Neuron (in vitro differentiated cells): ENCODE results near the gene SLC9C2.
"Not testable (repeated sequence)": the region's sequence is repeated elsewhere in the genome, so short reads cannot be mapped to it uniquely, and the experiment has no call there.

ENCODE experiments used
- H2AFZ ChIP-seq: one replicate; pipeline ENCODE4 v1.6.1; 2013; ENCODE audit warnings: low read depth, mild to moderate bottlenecking, inconsistent platforms, low read length, moderate library complexity
- H3K27me3 ChIP-seq: one replicate; pipeline ENCODE4 v1.6.1; 2013; ENCODE audit warnings: low read length; ENCODE audit not compliant: insufficient read depth
- H3K36me3 ChIP-seq: one replicate; pipeline ENCODE4 v1.6.1; 2013; ENCODE audit warnings: low read length; ENCODE audit not compliant: insufficient read depth
- H3K4me1 ChIP-seq: one replicate; pipeline ENCODE4 v1.6.1; 2013; ENCODE audit warnings: low read length; ENCODE audit not compliant: insufficient read depth
- H3K4me3 ChIP-seq: 2 replicates; pipeline ENCODE4 v1.5.1; 2013; ENCODE audit warnings: mild to moderate bottlenecking, low read length, moderate library complexity
- H3K9me3 ChIP-seq: one replicate; pipeline ENCODE4 v1.6.1; 2013; ENCODE audit warnings: low read length

SLC9C2 gene

GRCh38 chr1:173532237-173532636, 70.6 kb downstream of the SLC9C2 start:
- Histone ChIP-seq H3K9me3 (no peaks in the 10 kb centered on the region), H3K4me3 (no peak overlapping the region), H3K36me3 (no peaks in the 10 kb centered on the region), H3K4me1 (peaks cover 15% of the 10 kb centered on the region), H3K27me3 (no peaks in the 10 kb centered on the region), H2AFZ (no peak overlapping the region)

DNA sequence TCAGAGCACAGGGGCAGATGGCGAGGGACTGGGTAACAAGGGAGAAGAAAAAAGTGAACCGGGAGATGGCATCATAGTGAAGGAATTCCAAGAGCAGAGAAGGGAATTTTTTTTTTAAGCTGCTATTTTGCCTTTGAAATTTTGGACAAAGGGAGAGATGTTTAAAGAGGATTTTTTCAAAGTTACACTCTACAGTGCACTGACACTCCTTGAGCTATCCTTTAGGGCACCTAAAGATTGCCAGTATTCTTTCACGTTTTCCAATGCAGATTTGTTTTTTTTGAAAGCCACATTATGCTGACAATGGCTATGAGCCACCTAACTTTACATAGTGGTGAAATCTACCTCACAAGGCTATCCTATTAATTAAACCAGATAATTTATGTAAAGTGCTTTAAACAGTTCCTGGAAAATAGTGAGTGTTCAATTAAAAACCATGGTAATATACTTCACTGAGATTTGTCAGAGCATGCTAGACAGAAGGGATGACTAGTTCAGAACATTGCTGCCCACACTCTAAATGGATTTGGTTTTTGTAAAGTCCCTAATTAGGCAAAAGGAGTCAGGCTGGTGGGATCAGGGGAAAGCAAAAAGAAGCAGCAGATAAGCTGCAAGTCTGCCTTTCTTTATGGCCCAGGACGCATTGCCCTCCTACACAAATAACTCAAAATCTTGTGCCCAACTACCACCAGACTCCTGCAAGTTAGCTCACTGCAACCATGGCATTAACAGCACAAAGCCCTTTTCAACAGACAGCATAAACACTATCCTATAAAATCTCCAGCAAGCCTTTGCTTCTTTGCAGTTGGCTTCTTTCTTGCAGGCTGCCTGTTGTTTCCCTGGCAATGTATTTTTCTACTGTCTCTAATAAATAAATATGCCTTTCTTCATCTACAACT, 71.8 kb downstream of the SLC9C2 start:
- H3K4me3 ChIP-seq, result no peak overlapping the region
- no peaks in the 10 kb centered on the region for H3K27me3 ChIP-seq
- peaks cover 15% of the 10 kb centered on the region for H3K4me1 ChIP-seq
- no peak overlapping the region for H2AFZ ChIP-seq
- no peaks in the 10 kb centered on the region for H3K36me3 ChIP-seq
- no peaks in the 10 kb centered on the region for H3K9me3 ChIP-seq

- Histone ChIP-seq H2AFZ (no peak overlapping the region), H3K9me3 (no peaks in the 10 kb centered on the region), H3K4me1 (peaks cover 15% of the 10 kb centered on the region), H3K4me3 (no peak overlapping the region), H3K36me3 (no peaks in the 10 kb centered on the region), H3K27me3 (no peaks in the 10 kb centered on the region)
Measured at GRCh38 chr1:173529106-173529505, 73.8 kb downstream of the SLC9C2 start.

DNA sequence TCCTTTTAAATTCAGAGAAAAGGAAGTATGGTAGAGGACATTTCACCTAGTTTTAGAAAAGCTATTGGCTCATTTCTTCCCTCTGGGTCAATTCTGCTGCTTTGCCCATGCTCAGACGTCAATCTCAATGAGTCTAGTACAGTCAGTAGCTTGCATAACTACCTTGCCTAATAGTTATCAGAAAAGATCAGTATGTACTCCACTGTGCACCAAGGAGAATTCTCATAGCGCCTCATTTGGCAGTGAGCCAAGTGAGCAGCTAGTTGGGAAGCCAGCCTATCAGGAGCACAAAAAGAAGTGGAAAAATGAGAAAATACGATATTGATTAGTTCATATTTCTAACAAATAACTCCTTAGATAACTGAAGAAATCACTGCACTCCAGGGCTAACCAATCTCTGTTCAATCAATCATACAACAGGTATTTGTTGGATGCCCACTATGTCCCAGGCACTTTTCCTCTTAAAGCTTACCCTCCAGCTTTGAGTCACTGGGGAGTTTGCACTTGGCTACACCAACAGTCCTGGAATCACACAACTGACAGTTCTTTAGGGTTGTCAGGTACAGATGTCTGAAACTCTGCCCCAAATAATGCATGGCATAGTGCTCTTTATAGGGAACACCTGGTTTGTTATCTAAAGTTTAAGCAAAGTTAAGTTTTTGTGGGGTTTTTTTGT, 75.6 kb downstream of the SLC9C2 start:
- Histone ChIP-seq H2AFZ (no peak overlapping the region), H3K36me3 (no peaks in the 10 kb centered on the region), H3K4me1 (peaks cover 15% of the 10 kb centered on the region), H3K27me3 (no peaks in the 10 kb centered on the region), H3K9me3 (no peaks in the 10 kb centered on the region), H3K4me3 (no peak overlapping the region)

DNA sequence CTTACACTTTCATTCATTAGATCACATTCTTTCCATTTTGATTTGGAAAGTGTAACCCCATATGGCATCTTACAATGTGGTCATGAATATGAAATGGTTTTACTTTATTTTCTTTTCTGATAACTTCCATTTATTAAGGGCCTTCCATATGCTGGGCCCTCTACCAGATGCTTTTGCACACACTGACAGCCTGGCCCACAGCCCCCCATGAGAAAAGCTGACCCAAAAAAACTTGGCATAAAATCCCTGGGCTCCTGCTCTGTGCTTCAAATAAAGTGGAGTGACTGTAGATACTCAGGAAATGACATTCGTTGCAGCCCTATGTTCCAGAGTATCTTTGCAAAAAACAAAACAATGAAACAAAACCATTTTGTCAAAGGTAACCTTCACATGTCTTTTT, 76.9 kb downstream of the SLC9C2 start:
- Histone ChIP-seq H3K27me3 (no peaks in the 10 kb centered on the region), H2AFZ (no peak overlapping the region), H3K36me3 (no peaks in the 10 kb centered on the region), H3K4me3 (no peak overlapping the region), H3K9me3 (no peaks in the 10 kb centered on the region), H3K4me1 (peaks cover 9% of the 10 kb centered on the region)

GRCh38 chr1:173523329-173523728, 79.5 kb downstream of the SLC9C2 start:
- no peak overlapping the region for H2AFZ ChIP-seq

GRCh38 chr1:173520799-173521198, 82.1 kb downstream of the SLC9C2 start:
- no peaks in the 10 kb centered on the region for H3K27me3 ChIP-seq
- H3K9me3 ChIP-seq, result no peaks in the 10 kb centered on the region
- H3K4me3 ChIP-seq, result no peak overlapping the region
- no peaks in the 10 kb centered on the region for H3K36me3 ChIP-seq
- H2AFZ ChIP-seq, result no peak overlapping the region
- peaks cover 11% of the 10 kb centered on the region for H3K4me1 ChIP-seq

More at GRCh38 chr1:173523329-173523728, 79.5 kb downstream of the SLC9C2 start:
- no peaks in the 10 kb centered on the region for H3K27me3 ChIP-seq
- H3K4me1 ChIP-seq, result peaks cover 14% of the 10 kb centered on the region
- H3K9me3 ChIP-seq, result no peaks in the 10 kb centered on the region
- H3K4me3 ChIP-seq, result no peak overlapping the region
- no peaks in the 10 kb centered on the region for H3K36me3 ChIP-seq

GRCh38 chr1:173514503-173514902, 88.4 kb downstream of the SLC9C2 start:
- peaks cover 11% of the 10 kb centered on the region for H3K4me1 ChIP-seq
- not testable (repeated sequence) for H3K36me3 ChIP-seq, H2AFZ ChIP-seq, H3K9me3 ChIP-seq, H3K27me3 ChIP-seq, H3K4me3 ChIP-seq

DNA sequence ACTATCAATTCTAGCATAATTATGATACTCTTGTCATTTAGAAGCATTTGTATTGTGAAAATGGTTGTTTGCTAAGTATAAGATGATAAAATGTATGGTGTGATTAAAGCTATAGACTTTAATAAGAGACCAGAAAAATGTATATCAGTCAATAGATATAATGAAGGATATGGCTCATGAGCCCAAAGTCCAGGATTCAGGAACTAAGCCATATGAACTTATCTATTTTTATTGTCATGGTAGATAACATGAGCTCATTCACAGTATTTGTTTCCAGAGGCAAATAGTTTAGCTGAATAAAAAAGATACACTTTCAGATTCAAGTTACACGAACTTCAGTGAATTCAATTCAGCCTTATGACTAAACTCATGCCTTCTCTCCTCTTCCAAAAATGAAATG, 93.1 kb downstream of the SLC9C2 start:
- Histone ChIP-seq H2AFZ (no peak overlapping the region), H3K27me3 (no peaks in the 10 kb centered on the region), H3K4me1 (peaks cover 27% of the 10 kb centered on the region), H3K9me3 (no peaks in the 10 kb centered on the region), H3K36me3 (no peaks in the 10 kb centered on the region), H3K4me3 (no peak overlapping the region)

- H3K4me1 ChIP-seq, result peaks cover 27% of the 10 kb centered on the region
- H3K9me3 ChIP-seq, result no peaks in the 10 kb centered on the region
- H3K27me3 ChIP-seq, result no peaks in the 10 kb centered on the region
- H2AFZ ChIP-seq, result peak overlapping the region; percentile 27
- H3K4me3 ChIP-seq, result no peak overlapping the region
- H3K36me3 ChIP-seq, result no peaks in the 10 kb centered on the region
Measured at GRCh38 chr1:173508541-173508940, 94.3 kb downstream of the SLC9C2 start.

GRCh38 chr1:173507847-173508209, 95.0 kb downstream of the SLC9C2 start:
- Histone ChIP-seq H3K9me3 (no peaks in the 10 kb centered on the region), H3K27me3 (no peaks in the 10 kb centered on the region), H3K4me1 (peaks cover 27% of the 10 kb centered on the region), H2AFZ (peak overlapping the region; percentile 73), H3K36me3 (no peaks in the 10 kb centered on the region), H3K4me3 (peak overlapping the region; percentile 51)

GRCh38 chr1:173507205-173507846, 95.5 kb downstream of the SLC9C2 start:
- H3K4me3 ChIP-seq, result peak overlapping the region; percentile 51
- H3K27me3 ChIP-seq, result no peaks in the 10 kb centered on the region
- no peaks in the 10 kb centered on the region for H3K36me3 ChIP-seq
- no peaks in the 10 kb centered on the region for H3K9me3 ChIP-seq
- peaks cover 27% of the 10 kb centered on the region for H3K4me1 ChIP-seq
- H2AFZ ChIP-seq, result peak overlapping the region; percentile 73

DNA sequence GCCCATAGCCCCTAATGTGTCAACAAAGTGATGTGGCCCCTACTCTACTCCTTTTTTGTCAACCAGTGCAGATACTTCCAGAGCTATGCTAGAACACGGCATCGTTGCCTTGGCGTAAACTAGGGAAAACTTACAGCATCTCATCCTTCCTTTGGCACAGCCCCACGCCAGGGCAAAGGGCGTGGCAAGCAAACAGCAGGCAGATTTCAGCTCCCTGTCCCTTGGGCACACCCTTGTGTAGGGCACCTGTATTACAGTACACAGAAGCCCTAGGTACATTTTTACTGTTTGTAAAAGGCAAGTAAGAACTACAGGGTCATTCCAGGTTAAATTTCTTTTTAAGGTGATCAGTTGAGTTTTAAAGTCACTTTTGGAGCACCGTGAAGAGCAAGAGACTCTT, 96.4 kb downstream of the SLC9C2 start:
- Histone ChIP-seq H3K36me3 (no peaks in the 10 kb centered on the region), H3K27me3 (no peaks in the 10 kb centered on the region), H3K9me3 (no peaks in the 10 kb centered on the region), H2AFZ (no peak overlapping the region), H3K4me3 (no peak overlapping the region), H3K4me1 (peaks cover 27% of the 10 kb centered on the region)
